Fibroblast of peridontal ligament (primary cell): ENCODE measurements around the gene RUVBL2.

ENCODE experiments used
- DNase-seq: peaks from one replicate; pipeline ENCODE4 v3.0.0-alpha.2; 2010; ENCODE audit errors: extremely low read depth

Gene RUVBL2

DNA sequence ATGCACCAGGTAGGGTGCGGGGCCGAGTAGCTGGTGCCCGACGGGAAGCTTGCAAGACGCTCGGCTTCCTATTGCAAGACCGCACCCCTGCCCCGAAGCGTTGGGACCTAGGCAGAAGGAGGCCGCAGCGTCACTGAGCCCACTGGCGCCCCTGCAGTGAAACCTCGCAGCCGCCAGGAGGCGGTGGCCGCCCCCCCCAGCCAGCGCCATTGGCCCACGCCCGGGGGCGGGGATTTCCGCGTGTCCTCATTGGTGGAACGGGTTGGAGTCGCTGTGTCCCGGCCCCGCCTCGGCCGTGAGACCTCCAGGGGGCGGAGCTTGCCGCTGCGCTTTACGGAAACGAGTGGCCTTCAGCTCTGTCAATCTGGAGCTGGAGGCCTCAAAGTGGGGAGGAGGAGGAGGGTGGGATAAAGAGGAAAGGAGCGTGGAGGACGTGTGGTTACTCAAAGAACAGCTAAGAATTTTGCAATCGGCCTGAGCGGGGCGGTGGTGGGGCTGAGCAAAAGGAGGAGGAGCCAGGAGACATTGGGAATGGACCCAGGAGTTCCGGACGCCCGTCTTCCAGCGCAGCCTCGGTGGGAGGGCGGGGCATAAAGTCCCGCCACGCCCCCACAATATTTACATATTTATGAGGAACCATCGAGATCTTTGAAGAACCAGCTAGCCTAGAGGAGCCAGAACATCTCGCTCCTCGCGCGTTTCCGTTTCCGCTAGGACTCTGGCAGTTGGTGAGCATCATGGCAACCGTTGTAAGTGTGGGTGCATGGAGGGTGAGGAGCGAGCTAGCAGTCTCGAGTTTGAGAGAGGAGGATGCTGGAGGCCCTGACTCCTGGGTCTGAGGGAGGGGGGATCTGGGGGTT, at the start of gene RUVBL2, which contains the start of gene GYS1:
Gene RUVBL2 (plus strand): TSS at position 713 of the 860 bp plus-strand sequence. CDS start 25 bp downstream, at position 738.
Gene GYS1 (minus strand): TSS at position 135 of the 860 bp plus-strand sequence. CDS start 197 bp downstream, outside the sequence.
- DNase-seq: peak; percentile 99

DNA sequence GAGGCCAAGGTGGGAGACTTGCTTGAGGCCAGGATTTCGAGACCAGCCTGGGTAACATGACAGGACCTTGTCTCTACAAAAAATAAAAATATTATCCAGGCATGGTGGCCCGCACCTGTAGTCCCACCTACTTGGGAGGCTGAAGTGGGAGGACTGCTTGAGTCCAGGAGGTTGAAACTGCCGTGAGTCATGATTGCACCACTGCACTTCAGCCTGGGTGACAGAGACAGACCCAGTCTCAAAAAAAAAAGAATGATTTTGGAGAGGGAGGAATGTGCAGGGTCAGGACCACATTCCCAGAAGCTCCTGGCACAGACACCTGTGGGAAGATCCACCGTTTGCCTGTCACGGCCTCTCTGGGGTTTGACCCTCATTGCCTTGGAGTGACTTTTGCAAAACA, 48.3 kb upstream of the RUVBL2 start:
- no peak for DNase-seq

DNA sequence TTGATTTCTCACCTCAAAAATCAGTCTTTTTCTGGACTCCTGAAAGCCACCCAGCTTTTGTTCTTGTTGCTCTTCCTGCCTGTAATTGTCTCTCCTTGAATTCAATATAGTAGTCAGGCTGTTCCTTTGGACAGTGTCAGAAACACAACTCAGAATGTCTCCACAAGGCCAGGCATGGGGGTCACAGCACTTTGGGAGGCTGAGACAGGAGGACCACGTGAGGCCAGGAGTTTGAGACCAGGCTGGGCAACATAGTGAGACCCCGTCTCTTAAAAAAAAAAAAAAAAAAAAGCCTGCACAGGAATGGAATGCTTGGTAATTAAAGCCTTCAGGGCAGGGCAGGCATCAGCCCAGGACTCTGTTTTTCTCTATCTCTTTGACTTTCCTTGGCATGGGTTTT, 47.9 kb upstream of the RUVBL2 start:
- no peak for DNase-seq

DNA sequence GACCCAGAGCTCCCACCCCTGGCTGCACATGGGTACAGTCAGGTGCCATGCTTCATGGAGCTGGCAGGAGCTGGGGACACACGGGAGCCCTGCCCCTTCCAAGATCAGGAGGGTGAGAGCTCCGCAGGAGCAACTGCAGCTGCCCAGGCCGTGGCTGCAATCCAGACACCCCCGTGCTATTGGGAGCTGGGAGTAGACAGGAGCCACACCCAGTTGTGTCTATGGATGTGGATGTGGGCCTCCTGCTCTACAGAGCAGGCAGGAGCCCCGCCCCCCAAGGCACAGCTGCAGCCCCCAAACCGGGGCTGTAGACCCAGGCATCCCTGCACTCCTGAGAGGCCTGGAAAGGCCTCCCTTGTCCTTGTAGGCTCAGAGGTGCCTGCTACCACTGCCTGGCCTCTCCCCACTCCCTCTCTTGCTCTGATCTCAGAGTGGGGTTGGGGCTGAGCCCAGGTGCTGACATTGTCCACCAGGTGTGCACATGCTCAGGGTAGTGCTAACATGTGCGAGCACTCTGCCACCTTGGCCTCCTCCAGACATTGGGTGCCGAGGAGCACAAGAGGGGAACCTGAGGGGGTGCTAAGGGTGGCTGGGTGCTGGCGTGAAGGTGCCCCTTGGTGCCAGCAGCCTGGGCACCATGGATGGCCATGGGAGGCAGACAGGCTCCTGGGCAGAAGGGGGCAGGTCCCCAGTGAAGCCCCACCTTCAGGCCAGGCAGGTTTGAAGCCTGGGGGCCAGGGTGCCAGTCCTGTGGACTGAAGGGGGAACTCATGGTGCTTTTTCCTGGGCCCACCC, 47.0 kb upstream of the RUVBL2 start:
- DNase-seq: no peak

DNA sequence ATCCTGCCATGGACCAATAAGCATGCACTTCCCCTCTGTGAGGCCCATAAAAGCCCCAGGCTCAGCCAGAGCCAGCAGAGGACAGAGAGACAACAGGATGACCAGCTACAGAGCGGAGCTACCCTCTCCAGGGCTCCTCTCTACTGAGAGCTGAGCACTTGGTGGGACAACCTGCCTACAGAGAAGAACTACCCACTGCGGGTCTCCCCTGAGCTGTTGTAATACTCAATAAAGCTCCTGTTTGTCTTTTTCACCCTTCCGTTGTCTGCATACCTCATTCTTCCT, 46.5 kb upstream of the RUVBL2 start:
- DNase-seq: no peak

DNA sequence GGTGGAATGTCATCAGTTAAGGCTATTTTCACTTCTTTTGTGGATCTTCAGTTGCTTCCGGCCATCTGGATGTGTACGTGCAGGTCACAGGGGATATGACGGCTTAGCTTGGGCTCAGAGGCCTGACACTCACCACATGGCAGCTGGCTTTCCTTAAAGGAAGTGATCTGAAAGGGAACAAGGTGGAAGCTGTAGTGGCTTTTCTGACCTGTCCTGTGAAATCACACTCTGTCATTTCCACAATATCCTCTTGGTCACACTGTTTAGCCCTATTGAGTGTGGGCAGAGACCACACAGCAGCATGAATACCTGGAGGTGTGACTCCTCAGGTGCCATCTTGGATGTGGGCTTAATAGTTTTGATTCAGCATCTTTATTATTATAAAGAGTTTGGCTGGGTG, 43.5 kb upstream of the RUVBL2 start:
- no peak for DNase-seq

DNA sequence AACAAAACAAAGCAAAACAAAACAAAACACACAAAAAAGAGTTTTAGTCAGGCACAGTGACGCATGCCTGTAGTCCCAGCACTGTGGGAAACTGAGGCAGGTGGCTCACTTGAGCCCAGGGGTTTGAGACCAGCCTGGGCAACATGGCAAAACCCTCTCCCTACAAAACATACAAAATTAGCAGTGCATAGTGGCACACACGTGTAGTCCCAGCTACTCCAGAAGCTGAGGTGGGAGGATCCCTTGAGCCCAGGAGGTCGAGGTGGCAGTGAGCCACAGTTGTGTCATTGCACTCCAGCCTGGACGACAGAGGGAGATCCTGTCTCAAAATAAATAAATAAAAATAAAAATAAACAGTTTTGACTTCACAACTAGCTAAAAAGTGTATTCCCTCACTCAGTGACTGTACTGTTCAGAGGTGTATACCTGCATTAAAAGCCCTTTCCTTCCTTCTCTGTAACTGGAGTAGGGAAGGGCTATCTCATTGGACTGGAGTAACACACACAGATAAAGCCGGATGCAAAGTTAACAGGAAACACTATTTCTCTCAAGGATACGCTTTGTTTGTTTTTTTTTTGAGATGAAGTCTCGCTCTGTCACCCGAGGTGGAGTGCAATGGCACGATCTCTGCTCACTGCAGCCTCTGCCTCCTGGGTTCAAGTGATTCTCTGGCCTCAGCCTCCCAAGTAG, 42.7 kb upstream of the RUVBL2 start:
- no peak for DNase-seq

DNA sequence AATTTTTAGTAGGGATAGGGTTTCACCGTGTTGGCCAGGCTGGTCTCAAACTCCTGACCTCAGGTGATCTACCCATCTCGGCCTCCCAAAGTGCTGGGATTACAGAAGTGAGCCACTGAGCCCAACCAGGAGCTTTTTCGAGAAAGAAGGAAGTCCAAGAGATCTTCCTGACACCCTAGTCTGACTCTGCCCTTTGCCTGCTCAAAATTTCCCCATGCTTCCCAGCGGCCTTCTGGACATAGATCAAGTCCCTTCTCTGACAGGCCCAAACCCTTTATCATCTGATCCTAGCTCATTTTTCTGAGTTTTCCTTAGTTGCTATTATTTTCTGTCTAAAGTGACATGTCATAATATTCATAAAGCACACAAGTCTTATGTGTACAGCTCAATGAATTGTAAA, 40.5 kb upstream of the RUVBL2 start:
- no peak for DNase-seq

DNA sequence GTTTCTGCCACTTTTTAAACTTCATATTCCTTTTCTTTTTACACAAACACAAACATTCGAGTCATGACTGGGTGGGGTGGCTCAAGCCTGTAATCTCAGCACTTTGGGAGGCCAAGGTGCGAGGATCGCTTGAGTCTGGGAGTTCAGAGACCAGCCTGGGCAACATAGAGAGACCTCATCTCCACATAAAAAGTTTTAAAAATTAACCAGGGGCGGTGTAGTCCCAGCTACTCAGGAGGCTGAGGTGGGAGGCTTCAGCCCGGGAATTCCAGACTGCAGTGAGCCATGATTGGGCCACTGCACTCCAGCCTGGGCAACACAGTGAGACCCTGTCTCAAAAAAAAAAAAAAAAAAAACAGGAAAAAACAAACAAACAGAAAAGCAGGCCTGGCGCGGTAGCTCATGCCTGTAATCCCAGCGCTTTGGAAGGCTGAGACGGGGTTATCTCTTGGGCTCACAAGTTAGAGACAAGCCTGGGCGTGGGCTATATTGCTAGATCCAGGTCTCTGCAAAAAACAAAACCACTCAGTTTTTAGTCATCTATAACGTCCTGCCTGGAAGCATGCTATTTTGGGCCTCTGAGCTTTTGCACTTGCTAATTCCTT, 39.6 kb upstream of the RUVBL2 start:
- DNase-seq: no peak

DNA sequence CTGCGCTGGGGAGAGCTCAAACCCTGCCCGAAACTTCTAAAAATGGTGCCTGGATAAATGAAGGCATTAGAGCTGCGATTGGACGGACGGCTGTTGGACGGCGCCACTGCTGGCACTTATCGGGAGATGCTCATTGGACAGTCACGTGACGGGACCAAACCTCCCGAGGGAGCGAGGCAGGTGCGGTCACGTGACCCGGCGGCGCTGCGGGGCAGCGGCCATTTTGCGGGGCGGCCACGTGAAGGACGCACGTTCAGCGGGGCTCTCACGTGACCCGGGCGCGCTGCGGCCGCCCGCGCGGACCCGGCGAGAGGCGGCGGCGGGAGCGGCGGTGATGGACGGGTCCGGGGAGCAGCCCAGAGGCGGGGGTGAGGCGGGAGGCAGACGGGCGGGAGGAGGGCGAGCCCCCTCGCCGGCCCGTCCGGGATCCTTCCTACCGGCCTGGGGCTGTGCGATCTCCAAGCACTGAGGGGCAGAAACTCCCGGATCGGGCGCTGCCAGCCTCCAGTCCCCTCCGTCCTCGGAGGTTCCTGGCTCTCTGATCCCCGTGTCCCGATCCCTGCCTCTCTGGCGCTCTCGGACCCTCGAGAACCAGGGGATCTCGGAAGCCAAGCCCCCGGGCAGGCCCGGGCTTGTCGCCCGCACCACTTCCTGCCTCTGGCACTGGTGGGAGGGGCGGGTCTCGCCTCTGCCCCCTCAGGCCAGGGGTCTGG, 38.9 kb upstream of the RUVBL2 start, which contains the start of gene BAX:
Gene BAX (plus strand): TSS at position 281 of the 713 bp plus-strand sequence. CDS start 54 bp downstream, at position 335.
- DNase-seq: peak; percentile 93

DNA sequence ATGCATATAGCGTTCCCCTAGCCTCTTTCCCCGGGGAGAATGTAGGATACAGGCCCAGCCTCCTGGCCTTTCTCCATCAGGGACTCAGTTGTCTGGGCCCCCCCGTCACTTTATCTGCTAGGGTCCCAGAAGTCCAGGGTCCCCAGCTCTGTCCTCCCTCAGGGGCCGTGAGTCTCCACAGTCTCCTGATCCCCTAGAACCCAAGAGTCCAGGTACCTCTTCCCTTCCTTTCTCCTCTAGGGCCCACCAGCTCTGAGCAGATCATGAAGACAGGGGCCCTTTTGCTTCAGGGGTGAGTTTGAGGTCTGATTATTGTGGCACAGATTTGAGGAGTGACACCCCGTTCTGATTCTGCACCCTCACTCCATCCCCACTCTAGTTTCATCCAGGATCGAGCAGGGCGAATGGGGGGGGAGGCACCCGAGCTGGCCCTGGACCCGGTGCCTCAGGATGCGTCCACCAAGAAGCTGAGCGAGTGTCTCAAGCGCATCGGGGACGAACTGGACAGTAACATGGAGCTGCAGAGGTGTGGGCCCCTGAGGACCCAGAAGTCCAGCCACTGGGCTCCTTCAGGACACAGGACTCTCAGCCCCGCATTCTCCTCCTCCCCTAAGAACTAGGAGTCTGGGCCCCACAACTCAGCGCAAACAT, 38.3 kb upstream of the RUVBL2 start:
- no peak for DNase-seq

DNA sequence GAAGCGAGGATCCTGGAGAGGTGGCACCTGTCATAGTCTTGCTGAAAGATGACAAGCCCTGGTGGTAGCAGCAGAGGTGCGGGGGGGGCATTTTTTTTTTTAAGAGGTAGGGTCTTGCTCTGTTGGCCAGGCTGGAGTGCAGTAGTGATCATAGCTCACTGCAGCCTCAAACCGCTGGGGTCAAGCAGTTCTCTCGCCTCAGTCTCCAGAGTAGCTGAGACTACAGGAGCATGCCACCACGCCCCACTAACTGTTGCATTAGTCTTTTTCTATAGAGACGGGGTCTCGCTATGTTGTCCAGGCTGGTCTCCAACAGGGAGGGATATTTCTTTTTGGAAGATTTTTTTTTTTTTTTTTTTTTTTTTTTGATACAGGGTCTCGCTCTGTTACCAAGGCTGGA, 35.7 kb upstream of the RUVBL2 start:
- no peak for DNase-seq

DNA sequence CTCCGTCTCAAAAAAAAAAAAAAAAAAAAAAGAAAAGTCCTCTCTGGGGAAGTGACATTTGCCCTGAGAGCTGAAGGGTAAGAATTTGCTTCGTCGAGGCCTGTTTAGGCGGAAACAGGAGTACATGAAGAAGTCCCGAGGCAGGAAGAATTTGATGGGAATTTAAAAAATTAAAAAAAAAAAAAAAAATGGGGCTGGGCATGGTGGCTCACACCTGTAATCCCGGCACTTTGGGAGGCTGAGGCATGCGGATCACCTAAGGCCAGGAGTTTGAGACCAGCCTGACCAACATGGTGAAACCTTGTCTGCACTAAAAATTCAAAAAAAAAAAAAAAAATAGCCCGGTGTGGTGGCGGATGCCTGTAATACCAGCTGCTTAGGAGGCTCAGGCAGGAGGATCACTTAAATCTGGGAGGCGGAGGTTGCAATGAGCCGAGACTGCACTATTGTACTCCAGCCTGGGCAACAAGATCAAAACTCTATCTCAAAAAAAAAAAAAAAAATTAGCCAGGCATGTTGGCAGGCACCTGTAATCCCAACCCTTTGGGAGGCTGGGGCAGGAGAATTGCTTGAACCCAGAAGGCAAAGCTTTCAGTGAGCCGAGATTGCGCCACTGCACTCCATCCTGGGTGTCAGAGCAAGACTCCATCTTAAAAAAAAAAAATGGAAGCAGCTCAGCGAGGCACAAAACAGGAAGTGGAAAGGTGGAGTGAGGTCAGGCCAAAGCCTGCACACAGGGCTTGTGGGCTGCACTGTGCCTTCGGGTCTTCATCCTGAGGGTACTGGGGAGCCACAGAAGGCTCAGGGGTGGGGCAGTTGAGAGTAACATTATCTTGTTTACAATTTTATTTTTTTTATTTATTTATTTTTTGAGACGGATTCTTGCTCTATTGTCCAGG, 34.1 kb upstream of the RUVBL2 start:
- DNase-seq: no peak

DNA sequence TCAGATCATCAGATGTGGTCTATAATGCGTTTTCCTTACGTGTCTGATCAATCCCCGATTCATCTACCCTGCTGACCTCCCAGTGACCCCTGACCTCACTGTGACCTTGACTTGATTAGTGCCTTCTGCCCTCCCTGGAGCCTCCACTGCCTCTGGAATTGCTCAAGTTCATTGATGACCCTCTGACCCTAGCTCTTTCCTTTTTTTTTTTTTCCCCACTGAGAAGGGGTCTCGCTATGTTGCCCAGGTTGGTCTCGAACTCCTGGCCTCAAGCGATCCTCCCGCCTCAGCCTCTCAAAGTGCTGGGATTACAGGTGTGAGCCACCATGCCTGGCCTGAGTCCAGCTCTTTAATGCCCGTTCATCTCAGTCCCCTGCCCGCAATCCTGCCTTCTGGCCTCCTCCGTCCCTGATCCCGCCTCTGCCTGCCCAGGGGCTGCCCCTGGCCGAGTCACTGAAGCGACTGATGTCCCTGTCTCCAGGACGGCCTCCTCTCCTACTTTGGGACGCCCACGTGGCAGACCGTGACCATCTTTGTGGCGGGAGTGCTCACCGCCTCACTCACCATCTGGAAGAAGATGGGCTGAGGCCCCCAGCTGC, 32.5 kb upstream of the RUVBL2 start:
- DNase-seq: no peak

DNA sequence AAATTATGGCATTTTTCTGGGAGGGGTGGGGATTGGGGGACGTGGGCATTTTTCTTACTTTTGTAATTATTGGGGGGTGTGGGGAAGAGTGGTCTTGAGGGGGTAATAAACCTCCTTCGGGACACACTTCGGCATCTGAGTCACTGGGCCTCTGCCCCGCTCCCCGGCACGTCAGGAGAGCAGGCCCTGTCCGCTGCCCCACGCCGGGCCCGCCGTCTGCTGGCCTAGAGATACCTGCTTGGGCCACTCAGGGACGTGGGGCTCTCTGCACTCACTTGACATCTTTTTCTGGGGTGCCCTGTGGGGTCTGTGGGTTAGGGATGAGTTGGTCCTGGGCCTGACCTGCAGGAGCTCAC, 32.0 kb upstream of the RUVBL2 start:
- no peak for DNase-seq

DNA sequence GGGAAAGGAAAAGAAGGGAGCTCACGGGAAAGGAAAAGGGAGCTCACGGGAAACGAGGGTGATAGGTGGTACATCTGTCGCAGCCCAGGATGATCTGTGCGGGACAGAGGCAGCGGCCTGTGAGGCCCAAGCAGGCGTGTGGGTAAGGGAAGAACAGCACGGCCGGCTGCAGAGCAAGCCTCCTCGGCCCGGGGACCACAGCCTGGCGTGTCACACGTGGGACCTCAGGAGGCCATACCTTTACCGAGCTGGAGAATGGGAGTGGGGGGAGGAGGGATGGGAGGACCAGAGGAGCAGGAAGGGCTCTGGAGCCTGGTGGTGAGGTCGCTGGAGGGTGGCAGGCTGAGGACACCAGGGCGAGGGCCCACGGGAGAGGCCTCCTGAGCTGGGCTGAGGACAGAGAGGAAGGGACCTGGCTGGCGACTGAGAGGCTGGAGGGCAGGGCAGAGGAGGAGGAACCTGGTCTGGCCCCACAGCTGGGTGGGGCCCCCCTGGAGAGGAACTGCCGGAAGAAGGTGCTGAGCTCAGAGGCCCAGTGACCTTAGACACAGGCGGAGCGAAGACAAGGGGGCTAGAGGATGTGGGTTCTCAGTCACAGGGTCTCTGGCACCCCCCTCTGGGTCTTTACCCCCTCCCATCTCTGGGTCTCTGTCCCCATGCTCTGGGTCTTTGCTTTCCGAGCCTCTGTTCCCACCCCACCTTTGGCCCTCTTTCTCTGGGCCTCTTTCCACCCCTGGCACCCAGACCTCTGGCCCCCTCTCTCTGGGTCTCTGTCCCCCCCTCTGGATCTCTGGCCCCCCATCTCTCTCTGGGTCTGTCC, 31.4 kb upstream of the RUVBL2 start:
- DNase-seq: no peak

DNA sequence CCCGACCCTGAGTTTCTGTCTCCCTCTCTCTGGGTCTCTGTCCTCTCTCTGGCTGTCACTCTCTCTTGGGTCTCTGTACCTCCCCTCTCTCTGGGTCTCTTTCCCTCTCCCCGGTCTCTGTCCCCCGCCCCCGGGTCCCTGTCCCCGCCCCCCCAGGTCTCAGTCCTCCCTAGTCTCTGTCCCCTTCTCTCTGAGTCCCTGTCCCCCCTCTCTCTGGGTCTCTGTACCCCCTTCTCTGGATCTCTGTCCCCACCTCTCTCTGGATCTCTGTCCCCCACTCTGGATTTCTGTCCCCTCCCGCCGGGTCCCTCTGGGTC, 30.9 kb upstream of the RUVBL2 start:
- no peak for DNase-seq

DNA sequence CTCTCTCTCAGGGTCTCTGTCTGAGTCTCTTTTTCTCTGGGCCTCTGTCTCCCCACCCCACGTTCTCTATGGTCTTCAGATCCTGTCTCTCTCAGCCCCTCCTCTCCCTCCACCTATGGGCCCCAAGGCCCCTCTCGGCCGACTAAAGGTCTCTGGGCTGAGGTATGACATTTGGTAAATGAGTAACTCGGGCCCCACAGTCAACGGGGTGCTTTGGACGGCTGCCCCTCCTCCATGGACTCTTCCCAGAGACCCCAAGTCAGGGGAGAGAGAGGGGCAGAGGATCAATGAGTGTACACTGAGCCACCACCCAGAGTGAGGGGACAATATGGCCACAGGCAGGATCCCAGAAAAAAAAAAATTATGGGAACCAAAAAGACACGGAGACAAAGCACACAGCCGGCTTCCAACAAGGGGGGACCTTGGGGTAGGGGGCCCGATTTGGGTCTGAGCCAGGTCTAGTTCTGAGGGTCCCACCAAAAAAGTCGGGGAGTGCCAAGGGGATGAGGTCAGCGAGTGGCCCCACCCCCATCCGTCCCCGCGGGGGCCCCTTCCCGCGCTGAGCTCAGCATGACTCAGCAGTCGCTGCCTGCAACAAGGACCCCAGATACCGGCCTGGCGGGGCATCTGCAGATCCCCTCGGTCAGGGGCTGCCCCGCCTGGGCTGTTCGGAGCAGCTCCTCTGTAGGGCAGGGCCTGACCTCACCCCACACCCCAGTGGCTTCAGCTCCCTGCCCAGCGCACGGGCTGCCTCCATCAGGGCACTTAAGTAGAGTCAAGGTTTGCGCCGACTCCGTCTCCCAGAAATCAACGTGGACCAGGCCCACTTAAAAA, 30.1 kb upstream of the RUVBL2 start:
- peak; percentile 48 for DNase-seq
